ENCODE data around the gene CCDC137. TPM values are rescaled to one million over a fixed set of nuclear protein-coding genes. Genes with fewer than 3 reads are reported as not detected.

The CCDC137 gene
- polyA plus RNA-seq, 1 donor from 2014 or later, result 12.2 TPM

- no peaks in the 10 kb centered on the region for H3K27me3 ChIP-seq (ENCODE audit: insufficient read depth, low read depth, low read length)
- no peaks in the 10 kb centered on the region for H3K9me2 ChIP-seq (ENCODE audit: insufficient read depth, low read length)
- H3K9me3 ChIP-seq (ENCODE audit: low read length), result no peaks in the 10 kb centered on the region
- no peaks in the 10 kb centered on the region for H3F3A ChIP-seq (ENCODE audit: insufficient read depth, low read length, poor library complexity, severe bottlenecking)
- no peak overlapping the region for H3K27ac ChIP-seq (ENCODE audit: low read length)
- H4K20me1 ChIP-seq (ENCODE audit: insufficient read depth), result no peaks in the 10 kb centered on the region
- H2AFZ ChIP-seq (ENCODE audit: low read depth, low read length), result no peak overlapping the region
- no peak for TF ChIP-seq SMC3 (conservative IDR thresholded peaks at IDR 0.05; ENCODE audit: poor library complexity)
- no peak for TF ChIP-seq POLR2AphosphoS5 (IDR thresholded peaks at IDR 0.05)
- no peak for TF ChIP-seq EP300 (conservative IDR thresholded peaks at IDR 0.05; ENCODE audit: poor library complexity, severe bottlenecking)
- no peak for TF ChIP-seq RAD21 (conservative IDR thresholded peaks at IDR 0.05)
- TF ChIP-seq, protein P1, sequence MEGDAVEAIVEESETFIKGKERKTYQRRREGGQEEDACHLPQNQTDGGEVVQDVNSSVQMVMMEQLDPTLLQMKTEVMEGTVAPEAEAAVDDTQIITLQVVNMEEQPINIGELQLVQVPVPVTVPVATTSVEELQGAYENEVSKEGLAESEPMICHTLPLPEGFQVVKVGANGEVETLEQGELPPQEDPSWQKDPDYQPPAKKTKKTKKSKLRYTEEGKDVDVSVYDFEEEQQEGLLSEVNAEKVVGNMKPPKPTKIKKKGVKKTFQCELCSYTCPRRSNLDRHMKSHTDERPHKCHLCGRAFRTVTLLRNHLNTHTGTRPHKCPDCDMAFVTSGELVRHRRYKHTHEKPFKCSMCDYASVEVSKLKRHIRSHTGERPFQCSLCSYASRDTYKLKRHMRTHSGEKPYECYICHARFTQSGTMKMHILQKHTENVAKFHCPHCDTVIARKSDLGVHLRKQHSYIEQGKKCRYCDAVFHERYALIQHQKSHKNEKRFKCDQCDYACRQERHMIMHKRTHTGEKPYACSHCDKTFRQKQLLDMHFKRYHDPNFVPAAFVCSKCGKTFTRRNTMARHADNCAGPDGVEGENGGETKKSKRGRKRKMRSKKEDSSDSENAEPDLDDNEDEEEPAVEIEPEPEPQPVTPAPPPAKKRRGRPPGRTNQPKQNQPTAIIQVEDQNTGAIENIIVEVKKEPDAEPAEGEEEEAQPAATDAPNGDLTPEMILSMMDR (IDR thresholded peaks at IDR 0.05; ENCODE audit: poor library complexity, severe bottlenecking), result no peak
- TF ChIP-seq EZH2 (IDR thresholded peaks at IDR 0.05; ENCODE audit: borderline replicate concordance, insufficient read depth, low read length, poor library complexity, severe bottlenecking), result no peak
- TF ChIP-seq MXI1 (conservative IDR thresholded peaks at IDR 0.05; ENCODE audit: poor library complexity, severe bottlenecking), result no peak
- no peak for TF ChIP-seq TAF1 (IDR thresholded peaks at IDR 0.05; ENCODE audit: low read depth)
- TF ChIP-seq REST (IDR thresholded peaks at IDR 0.05; ENCODE audit: borderline replicate concordance), result no peak
- H3K79me2 ChIP-seq (replicated peaks; ENCODE audit: insufficient read depth, low read length), result peaks cover 10% of the 10 kb centered on the region
- no peak overlapping the region for H3K9ac ChIP-seq (ENCODE audit: low read length)
- peak overlapping the region; percentile 99 for H3K4me3 ChIP-seq (ENCODE audit: low read length)
- no peaks in the 10 kb centered on the region for H3K36me3 ChIP-seq (ENCODE audit: insufficient read depth, low read length)
- H3K4me2 ChIP-seq (ENCODE audit: low read length), result no peak overlapping the region
Measured at GRCh38 chr17:81667754-81668153, 1.2 kb downstream of the CCDC137 start.

DNA sequence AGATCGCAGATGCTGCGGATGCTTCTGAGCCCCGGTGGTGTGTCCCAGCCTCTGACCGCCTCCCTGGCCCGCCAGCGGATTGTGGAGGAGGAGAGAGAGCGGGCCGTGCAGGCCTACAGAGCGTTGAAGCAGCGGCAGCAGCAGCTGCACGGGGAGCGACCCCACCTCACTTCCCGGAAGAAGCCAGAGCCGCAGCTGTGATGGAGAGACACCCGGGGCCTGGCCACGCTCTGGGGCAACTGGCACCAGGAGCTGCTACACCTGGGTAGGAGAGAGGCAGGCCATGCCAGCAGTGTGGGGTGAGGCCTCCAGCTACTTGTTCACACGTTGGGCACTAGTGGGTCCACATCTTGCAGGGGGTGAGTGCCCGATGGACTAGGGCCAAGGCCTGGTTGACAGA, 6.0 kb downstream of the CCDC137 start:
- Histone ChIP-seq H3K9ac (ENCODE audit: low read length) (no peak overlapping the region), H3K27ac (ENCODE audit: low read length) (no peak overlapping the region), H3K36me3 (ENCODE audit: insufficient read depth, low read length) (no peaks in the 10 kb centered on the region), H3K9me2 (ENCODE audit: insufficient read depth, low read length) (no peaks in the 10 kb centered on the region), H2AFZ (ENCODE audit: low read depth, low read length) (no peak overlapping the region), H3K9me3 (ENCODE audit: low read length) (no peaks in the 10 kb centered on the region), H3K79me2 (replicated peaks; ENCODE audit: insufficient read depth, low read length) (peaks cover 6% of the 10 kb centered on the region), H4K20me1 (ENCODE audit: insufficient read depth) (no peaks in the 10 kb centered on the region), H3F3A (ENCODE audit: insufficient read depth, low read length, poor library complexity, severe bottlenecking) (no peaks in the 10 kb centered on the region), H3K4me3 (ENCODE audit: low read length) (no peak overlapping the region), H3K27me3 (ENCODE audit: insufficient read depth, low read depth, low read length) (no peaks in the 10 kb centered on the region), H3K4me2 (ENCODE audit: low read length) (no peak overlapping the region)
- TF ChIP-seq TAF1 (IDR thresholded peaks at IDR 0.05; ENCODE audit: low read depth), result no peak

- TF ChIP-seq MXI1 (conservative IDR thresholded peaks at IDR 0.05; ENCODE audit: poor library complexity, severe bottlenecking), result no peak
- TF ChIP-seq TAF1 (IDR thresholded peaks at IDR 0.05; ENCODE audit: low read depth), result no peak
- TF ChIP-seq EZH2 (IDR thresholded peaks at IDR 0.05; ENCODE audit: borderline replicate concordance, insufficient read depth, low read length, poor library complexity, severe bottlenecking), result no peak
- TF ChIP-seq REST (IDR thresholded peaks at IDR 0.05; ENCODE audit: borderline replicate concordance), result no peak
- no peak for TF ChIP-seq EP300 (conservative IDR thresholded peaks at IDR 0.05; ENCODE audit: poor library complexity, severe bottlenecking)
- TF ChIP-seq POLR2AphosphoS5 (IDR thresholded peaks at IDR 0.05), result no peak
- TF ChIP-seq RAD21 (conservative IDR thresholded peaks at IDR 0.05), result no peak
- TF ChIP-seq, protein P1 (IDR thresholded peaks at IDR 0.05; ENCODE audit: poor library complexity, severe bottlenecking), result no peak
- TF ChIP-seq SMC3 (conservative IDR thresholded peaks at IDR 0.05; ENCODE audit: poor library complexity), result no peak
- H3K9me2 ChIP-seq (ENCODE audit: insufficient read depth, low read length), result no peaks in the 10 kb centered on the region
- H3K79me2 ChIP-seq (replicated peaks; ENCODE audit: insufficient read depth, low read length), result peaks cover 1% of the 10 kb centered on the region
- H3K36me3 ChIP-seq (ENCODE audit: insufficient read depth, low read length), result no peaks in the 10 kb centered on the region
- H4K20me1 ChIP-seq (ENCODE audit: insufficient read depth), result no peaks in the 10 kb centered on the region
- H3K27me3 ChIP-seq (ENCODE audit: insufficient read depth, low read depth, low read length), result no peaks in the 10 kb centered on the region
- H3K4me2 ChIP-seq (ENCODE audit: low read length), result no peak overlapping the region
- H3K9me3 ChIP-seq (ENCODE audit: low read length), result no peaks in the 10 kb centered on the region
- no peak overlapping the region for H3K27ac ChIP-seq (ENCODE audit: low read length)
- no peak overlapping the region for H2AFZ ChIP-seq (ENCODE audit: low read depth, low read length)
- no peak overlapping the region for H3K9ac ChIP-seq (ENCODE audit: low read length)
- H3K4me3 ChIP-seq (ENCODE audit: low read length), result no peak overlapping the region
- no peaks in the 10 kb centered on the region for H3F3A ChIP-seq (ENCODE audit: insufficient read depth, low read length, poor library complexity, severe bottlenecking)
Measured at GRCh38 chr17:81672954-81673353, 6.4 kb downstream of the CCDC137 start.
